Psoas muscle (tissue), 8 donors: ENCODE measurements around the gene SLC44A2. TPM values are rescaled to one million over a fixed set of nuclear protein-coding genes. Genes with fewer than 3 reads are reported as not detected.

Experiments used
- ATAC-seq, 4 donors: fragments of 200-7000 bp; cut with Tn5 transposase; one replicate each; pipeline ENCODE4 v1.9.1; 2020; ENCODE audit warnings: moderate library complexity in 3 of 4, mild to moderate bottlenecking in 2 of 4
- DNase-seq, 2 donors: peaks; one replicate each; pipeline ENCODE4 v3.0.0-alpha.2; 2020
- H3K27ac ChIP-seq: fragments of 200-600 bp; one replicate; pipeline ENCODE4 v1.8.0; 2022
- H3K27me3 ChIP-seq, 3 donors: fragments of 200-600 bp in 1 of 3; one replicate each; pipeline versions ENCODE4 v1.6.1 to v1.8.0; 2013 to 2022; ENCODE audit warnings: low read length in 2 of 3, mild to moderate bottlenecking in 2 of 3, moderate library complexity in 1 of 3; ENCODE audit not compliant: insufficient read depth in 3 of 3
- H3K36me3 ChIP-seq, 2 donors: fragments of 200-600 bp in 1 of 2; one replicate each; pipeline versions ENCODE4 v1.6.1 to v1.8.0; 2013 to 2022; ENCODE audit warnings: low read depth in 1 of 2, mild to moderate bottlenecking in 1 of 2, moderate library complexity in 1 of 2; ENCODE audit not compliant: insufficient read depth in 1 of 2
- H3K4me1 ChIP-seq: fragments of 200-600 bp; one replicate; pipeline ENCODE4 v1.8.0; 2022
- H3K4me3 ChIP-seq: fragments of 200-600 bp; one replicate; pipeline ENCODE4 v1.8.0; 2022; ENCODE audit warnings: mild to moderate bottlenecking
- H3K9me3 ChIP-seq: fragments of 200-600 bp; one replicate; pipeline ENCODE4 v1.8.0; 2022
- CTCF ChIP-seq: fragments of 200-600 bp; IDR thresholded peaks from one replicate; pipeline ENCODE4 v1.8.0; 2022; ENCODE audit warnings: antibody characterized with exemption
- WGBS, 3 donors: extraction: QIAGEN DNeasy Blood & Tissue Kit; methylation state at CpG; one replicate each; pipeline versions ENCODE4 v1.1.6 to v1.1.7; 2013; 5-methylcytosine and 5-hydroxymethylcytosine counted together
- intact Hi-C, 2 donors: fragments of 100-400 bp; cut with DNase I; formaldehyde crosslinking; loops; one replicate each; pipeline versions ENCODE4 v1.11.0 to v1.14.2; 2022
- polyA plus RNA-seq, 3 donors: library from polyadenylated mRNA; stranded (reverse); fragments of 200-250 nt; gene quantifications; one replicate each; pipeline ENCODE4 v1.2.3, GENCODE V29; 2013
- total RNA-seq, 4 donors: library from RNA; stranded (reverse); fragmentation: NEBNext Ultra II Directional in 2 of 4; extraction: Animal tissue kit (Norgen Biotek cat#: 25700) in 2 of 4; gene quantifications; one replicate each; pipeline versions ENCODE4 v1.2.1 to v1.2.4, GENCODE V29; 2021 to 2023
- donor health status: healthy with polysubstance abuse.
- donor health status: DM: no; HTN: no; CAD: no; lungs with moderate emphysema.
- donor health status: Bipolar disorder and iron deficiency.
- donor health status: healthy.
- donor health status: DM: yes; HTN: yes; CAD: no.
- donor health status: DM: no; HTN: no; CAD: no.
- donor health status: DM: no; HTN: no; CAD: no.
- donor health status: DM: yes; HTN: yes; CAD: no.

Gene SLC44A2
- total and polyA plus RNA-seq, 7 donors, result 36.3 to 104 (median 73.8) TPM

- Histone ChIP-seq H3K27ac (peak overlapping the region; percentile 77), H3K36me3 (no peaks in the 10 kb centered on the region), H3K27me3 (no peaks in the 10 kb centered on the region), H3K9me3 (no peaks in the 10 kb centered on the region), H3K4me3 (no peak overlapping the region), H3K4me1 (peaks cover 35% of the 10 kb centered on the region)
- ATAC-seq (no peak), DNase-seq (no peak)
- no peak for TF ChIP-seq CTCF
- 66 to 84% (median 68%) methylated on average over 5 of the region's 5 CpGs for WGBS, 3 donors
- intact Hi-C loops, result no loop called here
Measured at GRCh38 chr19:10611907-10612306, 13.4 kb upstream of the SLC44A2 start.

GRCh38 chr19:10612499-10613119 is 12.7 kb upstream of the SLC44A2 start:
- Histone ChIP-seq H3K27me3 (no peaks in the 10 kb centered on the region), H3K4me3 (peak overlapping the region; percentile 29), H3K27ac (peak overlapping the region; percentile 77), H3K36me3 (no peaks in the 10 kb centered on the region), H3K4me1 (peaks cover 36% of the 10 kb centered on the region), H3K9me3 (no peaks in the 10 kb centered on the region)
- TF ChIP-seq CTCF, result no peak
- 15 to 28% (median 16%) methylated on average over 15 of the region's 15 CpGs for WGBS, 3 donors
- ATAC-seq (peak; percentile 94 to 98 (median 96)), DNase-seq (peak; percentile 76 to 92)
- intact Hi-C loops, result no loop called here

GRCh38 chr19:10615429-10616023 is 9.8 kb upstream of the SLC44A2 start:
- H3K27ac ChIP-seq, result peak overlapping the region; percentile 71
- no peak for TF ChIP-seq CTCF
- H3K36me3 ChIP-seq, result no peaks in the 10 kb centered on the region
- H3K4me3 ChIP-seq, result no peak overlapping the region
- no peaks in the 10 kb centered on the region for H3K9me3 ChIP-seq
- no peak for ATAC-seq
- H3K4me1 ChIP-seq, result peaks cover 42% of the 10 kb centered on the region
- 82 to 88% (median 87%) methylated on average over 14 of the region's 14 CpGs for WGBS, 3 donors
- DNase-seq, result no peak
- H3K27me3 ChIP-seq, result no peaks in the 10 kb centered on the region
- intact Hi-C loops, result no loop called here

- no peak for TF ChIP-seq CTCF
- H3K27ac ChIP-seq, result peak overlapping the region; percentile 71
- no peak overlapping the region for H3K4me3 ChIP-seq
- intact Hi-C loops, result no loop called here
- DNase-seq, result no peak
- H3K27me3 ChIP-seq, result no peaks in the 10 kb centered on the region
- 88 to 92% (median 89%) methylated on average over 15 of the region's 15 CpGs for WGBS, 3 donors
- no peaks in the 10 kb centered on the region for H3K9me3 ChIP-seq
- H3K36me3 ChIP-seq, result no peaks in the 10 kb centered on the region
- ATAC-seq, result no peak
- peaks cover 32% of the 10 kb centered on the region for H3K4me1 ChIP-seq
Measured at GRCh38 chr19:10617409-10618121, 7.8 kb upstream of the SLC44A2 start.
